H1 (cell line): ENCODE results near the gene PRTG. TPM values are rescaled to one million over a fixed set of nuclear protein-coding genes. Genes with fewer than 3 reads are reported as not detected.

Experiments used
- CTCF ChIA-PET: fragments of 300-600 bp; sonication (Branson Sonifier 250); formaldehyde crosslinking; loops from one replicate; lab custom pipeline; 2021; ENCODE audit not compliant: partially characterized antibody; lab: Charles Lee
- POLR2A ChIA-PET: fragments of 300-600 bp; sonication (Branson Sonifier 250); formaldehyde crosslinking; loops from one replicate; lab custom pipeline; 2021; ENCODE audit warnings: inconsistent platforms; ENCODE audit not compliant: partially characterized antibody; lab: Charles Lee
- DNase-seq, 2 experiments: peaks; one replicate each; pipeline versions ENCODE4 v3.0.0 to v3.0.0-alpha.2; 2010 to 2022; ENCODE audit warnings: low spot score in 2 of 2, low read depth in 1 of 2, mixed read lengths in 1 of 2
- FAIRE-seq: peaks from 2 replicates; lab custom pipeline; 2011; peaks lifted over from hg19 to GRCh38; lab: Jason Lieb, UNC
- H2AFZ ChIP-seq: 2 replicates; pipeline ENCODE4 v1.8.1; 2012; ENCODE audit warnings: low read length, inconsistent platforms
- H2AK5ac ChIP-seq: 2 replicates; pipeline ENCODE4 v1.6.1; 2013; ENCODE audit warnings: low read depth, low read length
- H2BK120ac ChIP-seq: replicated peaks from 2 replicates; pipeline ENCODE3; 2013; ENCODE audit warnings: low read depth, low read length, inconsistent platforms
- H2BK12ac ChIP-seq: 2 replicates; pipeline ENCODE4 v1.6.1; 2013; ENCODE audit warnings: low read depth, low read length
- H2BK15ac ChIP-seq: 2 replicates; pipeline ENCODE4 v1.6.1; 2013; ENCODE audit warnings: low read length
- H2BK20ac ChIP-seq: 2 replicates; pipeline ENCODE4 v1.6.1; 2013; ENCODE audit warnings: low read length
- H2BK5ac ChIP-seq: 2 replicates; pipeline ENCODE4 v1.6.1; 2013; ENCODE audit warnings: low read depth, low read length
- H3K14ac ChIP-seq: 2 replicates; pipeline ENCODE4 v1.6.1; 2013; ENCODE audit warnings: inconsistent platforms; ENCODE audit not compliant: insufficient read length
- H3K18ac ChIP-seq: 2 replicates; pipeline ENCODE4 v1.6.1; 2013; ENCODE audit warnings: low read length; ENCODE audit errors: extremely low read depth
- H3K23ac ChIP-seq: 2 replicates; pipeline ENCODE4 v1.6.1; 2013; ENCODE audit warnings: inconsistent platforms; ENCODE audit not compliant: insufficient read length
- H3K23me2 ChIP-seq: 2 replicates; pipeline ENCODE4 v1.6.1; 2013; ENCODE audit warnings: low read depth, low read length
- H3K27ac ChIP-seq: 2 replicates; pipeline ENCODE4 v1.6.1; 2011; ENCODE audit warnings: low read depth, low read length, inconsistent platforms
- H3K27me3 ChIP-seq, 4 experiments: replicated peaks in 1 of 4; 1 replicate in 1 of 4; 2 replicates in 3 of 4; pipeline versions ENCODE4 v1.6.1 to v1.8.1; 2011 to 2013; ENCODE audit warnings: low read length in 3 of 4, mild to moderate bottlenecking in 3 of 4, inconsistent platforms in 2 of 4, mixed read lengths in 2 of 4, moderate library complexity in 1 of 4; ENCODE audit not compliant: control insufficient read depth in 3 of 4, insufficient read depth in 3 of 4; ENCODE audit errors: extremely low read depth in 1 of 4
- H3K36me3 ChIP-seq, 4 experiments: 2 replicates each; pipeline versions ENCODE4 v1.6.1 to v1.8.1; 2011 to 2013; ENCODE audit warnings: mild to moderate bottlenecking in 4 of 4, low read length in 3 of 4, moderate library complexity in 2 of 4, control low read depth in 1 of 4, inconsistent platforms in 1 of 4; ENCODE audit not compliant: insufficient read depth in 4 of 4, control insufficient read depth in 2 of 4
- H3K4ac ChIP-seq: replicated peaks from 2 replicates; pipeline ENCODE3; 2013; ENCODE audit warnings: low read length, low read depth, mixed read lengths, inconsistent platforms; ENCODE audit not compliant: insufficient read length
- H3K4me1 ChIP-seq, 4 experiments: replicated peaks in 1 of 4; 1 replicate in 1 of 4; 2 replicates in 3 of 4; pipeline versions ENCODE4 v1.6.1 to v1.8.1; 2011 to 2013; ENCODE audit warnings: low read length in 3 of 4, inconsistent platforms in 2 of 4, mixed read lengths in 1 of 4; ENCODE audit not compliant: insufficient read depth in 4 of 4, control insufficient read depth in 3 of 4
- H3K4me2 ChIP-seq, 2 experiments: 2 replicates each; pipeline versions ENCODE4 v1.6.1 to v1.8.1; 2011 to 2013; ENCODE audit warnings: low read depth in 2 of 2, low read length in 2 of 2, control low read depth in 1 of 2, inconsistent platforms in 1 of 2, mild to moderate bottlenecking in 1 of 2; ENCODE audit not compliant: insufficient read depth in 1 of 2
- H3K4me3 ChIP-seq, 4 experiments: fragments of 200-600, 300-600 bp in 1 of 4; sonication (generic), shearing (Covaris generic), sonication (Bioruptor Twin) in 1 of 4; 2 replicates each; pipeline versions ENCODE4 v1.5.1 to v1.8.1; 2011 to 2016; ENCODE audit warnings: low read length in 4 of 4, low read depth in 3 of 4, control low read depth in 2 of 4, inconsistent platforms in 2 of 4, mild to moderate bottlenecking in 2 of 4, mixed read lengths in 1 of 4, moderate library complexity in 1 of 4; ENCODE audit not compliant: insufficient read depth in 2 of 4; ENCODE audit errors: extremely low read depth in 1 of 4
- H3K56ac ChIP-seq: replicated peaks from 2 replicates; pipeline ENCODE3; 2013; ENCODE audit warnings: low read depth, mild to moderate bottlenecking, mixed read lengths, low read length, inconsistent platforms; ENCODE audit not compliant: insufficient read length
- H3K79me1 ChIP-seq: 2 replicates; pipeline ENCODE4 v1.6.1; 2013; ENCODE audit warnings: low read depth, low read length, control low read depth
- H3K79me2 ChIP-seq, 2 experiments: 2 replicates each; pipeline versions ENCODE4 v1.6.1 to v1.8.1; 2012 to 2013; ENCODE audit warnings: low read length in 2 of 2, mild to moderate bottlenecking in 2 of 2, inconsistent platforms in 1 of 2; ENCODE audit not compliant: insufficient read depth in 2 of 2, control insufficient read depth in 1 of 2
- H3K9ac ChIP-seq, 4 experiments: replicated peaks in 1 of 4; 1 replicate in 1 of 4; 2 replicates in 3 of 4; pipeline versions ENCODE4 v1.6.1 to v1.8.1; 2011 to 2013; ENCODE audit warnings: low read depth in 3 of 4, low read length in 3 of 4, control low read depth in 2 of 4, mild to moderate bottlenecking in 2 of 4, moderate library complexity in 2 of 4, inconsistent platforms in 1 of 4; ENCODE audit errors: extremely low read depth in 1 of 4
- H3K9me3 ChIP-seq, 2 experiments: 2 replicates each; pipeline versions ENCODE4 v1.6.1 to v1.8.1; 2012 to 2013; ENCODE audit warnings: mild to moderate bottlenecking in 2 of 2, moderate library complexity in 2 of 2, control low read depth in 1 of 2, inconsistent platforms in 1 of 2, low read depth in 1 of 2, low read length in 1 of 2, mixed read lengths in 1 of 2; ENCODE audit not compliant: insufficient read depth in 2 of 2
- H4K20me1 ChIP-seq, 2 experiments: replicated peaks in 1 of 2; 2 replicates each; pipeline versions ENCODE3 to v1.8.1; 2011 to 2013; ENCODE audit warnings: inconsistent platforms in 2 of 2, low read length in 2 of 2, mild to moderate bottlenecking in 1 of 2; ENCODE audit not compliant: insufficient read depth in 2 of 2, control insufficient read depth in 1 of 2
- H4K5ac ChIP-seq: 2 replicates; pipeline ENCODE4 v1.6.1; 2013; ENCODE audit warnings: low read length, low read depth, mixed read lengths, inconsistent platforms; ENCODE audit not compliant: insufficient read length
- H4K8ac ChIP-seq: 2 replicates; pipeline ENCODE4 v1.8.0; 2013; ENCODE audit warnings: mild to moderate bottlenecking, moderate library complexity, low read length, inconsistent platforms; ENCODE audit not compliant: insufficient read depth; ENCODE audit errors: extremely low read depth
- H4K91ac ChIP-seq: replicated peaks from 2 replicates; pipeline ENCODE3; 2013; ENCODE audit warnings: low read length, mixed read lengths, inconsistent platforms; ENCODE audit not compliant: insufficient read length
- CBX5 ChIP-seq: fragments of 300-800, 300-1000 bp; sonication (generic); IDR thresholded peaks from 2 replicates; pipeline ENCODE4 v1.7.1; 2016; ENCODE audit warnings: antibody characterized with exemption, low read length, low read depth
- CEBPB ChIP-seq: IDR thresholded peaks from 2 replicates; pipeline ENCODE4 v1.6.1; 2012; ENCODE audit warnings: low read depth, low read length
- CTBP2 ChIP-seq: IDR thresholded peaks from 2 replicates; pipeline ENCODE4 v1.7.0; 2011; ENCODE audit warnings: borderline replicate concordance, mild to moderate bottlenecking, moderate library complexity, mixed read lengths, low read length; ENCODE audit not compliant: insufficient read depth, insufficient read length
- POU5F1 ChIP-seq: IDR thresholded peaks from 2 replicates; pipeline ENCODE4 v1.6.1; 2011; ENCODE audit warnings: low read depth, mild to moderate bottlenecking, low read length, moderate library complexity
- RXRA ChIP-seq: IDR thresholded peaks from 2 replicates; pipeline ENCODE4 v1.6.1; 2011; ENCODE audit warnings: low read depth, mild to moderate bottlenecking, low read length, moderate library complexity; ENCODE audit not compliant: insufficient read depth
- SUZ12 ChIP-seq: fragments of 200-600 bp; sonication (generic); IDR thresholded peaks from 2 replicates; pipeline ENCODE4 v1.6.1; 2012; ENCODE audit warnings: mild to moderate bottlenecking, inconsistent platforms, low read length, moderate library complexity, mixed read lengths
- TCF12 ChIP-seq: IDR thresholded peaks from 2 replicates; pipeline ENCODE4 v1.6.1; 2011; ENCODE audit warnings: low read depth, mild to moderate bottlenecking, low read length
- WGBS, 2 experiments: shearing (Covaris generic) in 1 of 2; methylation state at CpG; one replicate each; pipeline versions ENCODE4 v1.1.6 to v1.1.7; 2013 to 2015; ENCODE audit warnings: low lambda C conversion rate in 2 of 2, mixed read lengths in 2 of 2, inconsistent platforms in 1 of 2, low coverage in 1 of 2, missing lambda C conversion rate in 1 of 2; ENCODE audit not compliant: insufficient replicate concordance in 2 of 2, insufficient coverage in 1 of 2, insufficient read length in 1 of 2; ENCODE audit errors: extremely low coverage in 1 of 2, missing lambda C conversion rate in 1 of 2; 5-methylcytosine and 5-hydroxymethylcytosine counted together
- polyA plus RNA-seq, 7 experiments: library from polyadenylated mRNA; depleted of rRNA in 3 of 7; stranded (reverse) in 5 of 7; unstranded in 2 of 7; fragments of >200 nt in 5 of 7; fragments of 200-250 nt in 2 of 7; gene quantifications; 1 replicate in 5 of 7; 2 replicates in 1 of 7; 4 replicates in 1 of 7; pipeline versions ENCODE4 v1.2.1 to v1.2.3, GENCODE V29; 2011 to 2013; ENCODE audit warnings: missing spikeins in 2 of 7, mixed read lengths in 2 of 7
- total RNA-seq: library from RNA; stranded (reverse); fragmentation: NEBNext Ultra II Directional; extraction: Animal tissue kit (Norgen Biotek cat#: 25700); gene quantifications from 2 replicates; pipeline ENCODE4 v1.2.1, GENCODE V29; 2021

PRTG gene
- total and polyA plus RNA-seq, 2 of the 8 experiments (the other 6 are each of a cell fraction or from before 2014, with no cell fraction given): 3.1 to 3.2 TPM

DNA sequence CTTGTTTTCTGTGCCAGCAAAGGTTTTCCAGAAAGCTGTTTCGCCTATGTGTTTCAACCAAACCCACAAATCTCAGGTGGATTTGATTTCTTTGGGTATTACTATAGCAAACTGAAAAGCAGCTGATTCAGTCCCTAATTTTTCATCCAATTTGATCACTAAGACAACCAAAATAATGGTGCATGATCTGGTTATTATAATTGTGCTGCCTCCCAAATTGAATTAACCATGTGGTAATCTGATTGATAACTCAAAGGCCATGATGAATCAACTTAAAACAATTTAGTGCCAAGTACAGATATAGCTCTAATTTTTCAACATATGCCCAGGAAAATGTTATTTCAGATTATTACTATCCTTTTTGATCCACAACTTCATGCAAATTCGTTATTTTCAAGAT, 30.6 kb downstream of the PRTG start:
- Histone ChIP-seq H3K9me3 (0 out of 4 replicates have a peak, but pooled peaks cover 0 to 3% of the 10 kb centered on the region in 2 experiments), H2AK5ac (no peak overlapping the region), H3K23me2 (no peaks in the 10 kb centered on the region), H3K4me1 (peaks cover 0 to 3% (median 0%) of the 10 kb centered on the region in 4 experiments; a peak in 1 of 7 replicates), H3K79me2 (no peaks in the 10 kb centered on the region), H2BK15ac (no peak overlapping the region), H3K79me1 (no peaks in the 10 kb centered on the region), H3K14ac (no peak overlapping the region), H3K9ac (no peak overlapping the region), H4K5ac (no peak overlapping the region), H3K27ac (no peak overlapping the region), H3K56ac (no peak overlapping the region), H2BK12ac (no peak overlapping the region), H3K4ac (no peak overlapping the region), H2BK20ac (no peak overlapping the region), H4K8ac (no peak overlapping the region), H2BK5ac (no peak overlapping the region), H3K23ac (no peak overlapping the region), H2AFZ (no peak overlapping the region), H3K18ac (no peak overlapping the region), H2BK120ac (no peak overlapping the region), H3K36me3 (no peaks in the 10 kb centered on the region), H3K27me3 (peaks cover 0 to 12% (median 0%) of the 10 kb centered on the region in 4 experiments; a peak in 2 of 7 replicates), H3K4me3 (no peak overlapping the region), H3K4me2 (no peak overlapping the region), H4K20me1 (peaks cover 0 to 1% of the 10 kb centered on the region in 2 experiments), H4K91ac (no peak overlapping the region)
- DNase-seq (no peak), FAIRE-seq (no peak)
- CTCF ChIA-PET: interaction anchor here (0.6 to 1.4 kb wide), 4 partner anchors 25 to 90 kb away, joined by 3 to 5 read pairs (median 4); no protein-coding TSS in a partner anchor
- POLR2A ChIA-PET: interaction anchor here (0.7 kb wide), 1 partner anchor 203 kb away, joined by 3 read pairs; no protein-coding TSS in a partner anchor
- 76% methylated on average over 2 of the region's 2 CpGs; no CpG with 5 or more reads in 1 of the 2 experiments for WGBS, 2 experiments
- no peak for TF ChIP-seq POU5F1
- no peak for TF ChIP-seq TCF12
- no peak for TF ChIP-seq CTBP2
- TF ChIP-seq CBX5: no peak
- TF ChIP-seq SUZ12: no peak
- TF ChIP-seq CEBPB: no peak
- TF ChIP-seq RXRA: no peak
